Pancreas (tissue), 10 donors: Measurements from ENCODE around the gene TMEM33. TPM values are rescaled to one million over a fixed set of nuclear protein-coding genes. Genes with fewer than 3 reads are reported as not detected.

Experiments used
- ATAC-seq, 4 donors: fragments of 200-7000 bp; cut with Tn5 transposase; one replicate each; pipeline versions ENCODE4 v1.8.0 to v1.9.1; 2020; ENCODE audit warnings: mild to moderate bottlenecking in 4 of 4, moderate library complexity in 4 of 4
- DNase-seq, 6 donors: peaks; one replicate each; pipeline ENCODE4 v3.0.0-alpha.2; 2020
- FAIRE-seq: peaks from 2 replicates; lab custom pipeline; 2012; peaks lifted over from hg19 to GRCh38; lab: Jason Lieb, UNC
- H3K27ac ChIP-seq, 4 donors: fragments of 200-600 bp; sonication (generic); 1 replicate in 3 of 4; 2 replicates in 1 of 4; pipeline versions ENCODE4 v1.5.0 to v1.8.0; 2020
- H3K27me3 ChIP-seq, 4 donors: fragments of 200-600 bp; one replicate each; pipeline ENCODE4 v1.8.0; 2021
- H3K36me3 ChIP-seq, 3 donors: fragments of 200-600 bp; sonication (generic) in 1 of 3; one replicate each; pipeline versions ENCODE4 v1.5.0 to v1.8.0; 2020 to 2021
- H3K4me1 ChIP-seq, 3 donors: fragments of 200-600 bp; one replicate each; pipeline ENCODE4 v1.8.0; 2021
- H3K4me3 ChIP-seq, 4 donors: fragments of 200-600 bp; sonication (generic) in 2 of 4; one replicate each; pipeline versions ENCODE4 v1.5.0 to v1.8.0; 2020 to 2021
- H3K9me3 ChIP-seq, 4 donors: fragments of 200-600 bp; one replicate each; pipeline ENCODE4 v1.8.0; 2021
- CTCF ChIP-seq, 4 donors: fragments of 200-600 bp; sonication (generic) in 3 of 4; IDR thresholded peaks; one replicate each; pipeline versions ENCODE4 v1.5.0 to v1.8.0; 2021; ENCODE audit warnings: antibody characterized with exemption in 4 of 4
- WGBS, 2 donors: extraction: QIAGEN DNeasy Blood & Tissue Kit; methylation state at CpG; one replicate each; pipeline ENCODE4 v1.1.7; 2013; 5-methylcytosine and 5-hydroxymethylcytosine counted together
- intact Hi-C, 3 donors: fragments of 100-400 bp; cut with DNase I; formaldehyde crosslinking; loops; one replicate each; pipeline versions ENCODE4 v1.11.1 to v1.14.2; 2022
- polyA plus RNA-seq, 2 donors: library from polyadenylated mRNA; stranded (reverse); fragments of 200-250 nt; gene quantifications; one replicate each; pipeline ENCODE4 v1.2.3, GENCODE V29; 2013
- total RNA-seq, 6 donors: library from RNA; stranded (reverse); fragmentation: NEBNext Ultra II Directional in 4 of 6; extraction: Animal tissue kit (Norgen Biotek cat#: 25700) in 4 of 6; gene quantifications; one replicate each; pipeline versions ENCODE4 v1.2.1 to v1.2.4, GENCODE V29; 2021 to 2023
- donor health status: healthy with polysubstance abuse.
- donor health status: DM: no; HTN: no; CAD: no; lungs with moderate emphysema.
- donor health status: DM: no; HTN: no; CAD: no.
- donor health status: control.
- donor health status: control.
- donor health status: Bipolar disorder and iron deficiency.
- donor health status: DM: yes; HTN: yes; CAD: no.
- donor health status: DM: no; HTN: no; CAD: no.
- donor health status: DM: no; HTN: no; CAD: no.
- donor health status: DM: yes; HTN: yes; CAD: no.

Gene TMEM33
- total and polyA plus RNA-seq, 8 donors = 4.2 to 31.4 (median 19.4) TPM

DNA sequence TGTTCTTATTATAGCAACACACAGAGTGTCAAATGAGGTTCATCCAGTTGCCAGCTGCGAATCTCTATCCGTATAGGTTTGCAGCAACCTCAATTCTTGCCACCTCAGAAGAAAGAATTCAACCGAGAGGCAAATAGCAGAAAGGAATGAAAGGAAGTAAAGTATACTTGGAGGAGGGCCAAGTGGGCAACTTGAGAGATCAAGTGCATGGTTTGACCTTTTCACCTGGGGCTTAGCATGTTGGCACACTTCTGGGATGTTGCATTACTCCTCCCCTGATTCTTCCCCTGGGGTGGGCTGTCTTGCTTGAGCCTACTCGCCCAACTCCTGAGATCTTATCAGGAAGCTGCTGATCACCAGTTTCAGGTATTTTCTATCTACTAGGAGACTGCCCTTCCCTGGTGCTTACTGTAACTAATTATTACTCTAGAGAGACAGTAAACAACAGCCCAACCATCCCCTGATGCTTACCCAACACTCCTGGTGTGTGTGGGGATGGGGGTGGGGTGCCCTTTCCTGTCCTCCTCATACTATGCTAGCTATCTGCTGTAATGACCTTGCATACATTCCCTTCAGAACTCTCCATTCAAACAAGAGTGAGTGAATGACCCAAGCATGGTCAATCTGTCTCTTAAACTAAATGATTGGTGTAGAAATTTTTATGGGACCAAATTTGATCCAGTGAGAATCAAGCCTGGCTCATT lies 7.3 kb upstream of the TMEM33 start:
- no peaks in the 10 kb centered on the region for H3K9me3 ChIP-seq
- TF ChIP-seq CTCF (IDR thresholded peaks at IDR 0.05) = no peak
- WGBS, 2 donors = 75 to 83% methylated on average over 4 of the region's 4 CpGs
- H3K36me3 ChIP-seq = no peaks in the 10 kb centered on the region
- ATAC-seq (no peak), DNase-seq (no peak), FAIRE-seq (no peak)
- H3K4me1 ChIP-seq = no peaks in the 10 kb centered on the region
- intact Hi-C loops = no loop called here
- no peak overlapping the region for H3K4me3 ChIP-seq
- no peaks in the 10 kb centered on the region for H3K27me3 ChIP-seq
- H3K27ac ChIP-seq = no peak overlapping the region

DNA sequence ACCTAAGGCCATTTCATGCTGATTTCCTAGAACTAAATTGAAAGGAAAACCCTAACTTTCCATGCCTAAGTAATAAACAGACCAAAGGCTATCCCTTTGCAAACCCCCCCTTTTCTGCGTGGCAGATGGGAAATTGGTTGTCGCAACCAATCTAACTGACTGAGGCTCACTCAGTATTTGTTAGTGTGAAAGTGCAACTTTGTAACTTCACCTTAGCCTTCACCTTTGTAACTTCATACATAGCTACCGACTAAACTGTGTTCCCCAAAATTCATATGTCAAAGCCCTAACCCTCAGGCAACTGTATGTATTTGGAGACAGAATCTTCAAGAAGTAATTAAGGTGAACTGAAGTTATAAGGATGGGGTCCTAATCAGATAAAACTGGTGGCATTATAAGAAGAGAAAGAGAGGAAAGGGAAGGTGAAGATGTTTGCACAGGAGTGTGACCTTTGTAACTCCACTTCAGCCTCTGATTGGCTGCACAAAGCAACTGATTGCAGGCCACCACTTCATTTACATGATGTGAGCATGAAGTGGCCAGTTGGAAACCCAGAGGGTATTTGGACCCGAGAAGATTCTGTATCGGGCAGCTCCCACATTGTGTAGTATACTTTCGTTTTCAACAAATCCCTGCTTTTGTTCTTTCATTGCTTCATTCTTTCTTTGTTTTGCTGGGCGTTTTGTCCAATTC lies 4.9 kb upstream of the TMEM33 start:
- DNase-seq (no peak), FAIRE-seq (no peak), ATAC-seq (no peak)
- Histone ChIP-seq H3K27ac (no peak overlapping the region), H3K36me3 (no peaks in the 10 kb centered on the region), H3K4me1 (no peaks in the 10 kb centered on the region), H3K27me3 (no peaks in the 10 kb centered on the region), H3K4me3 (no peak overlapping the region), H3K9me3 (no peaks in the 10 kb centered on the region)
- intact Hi-C loops = no loop called here
- TF ChIP-seq CTCF (IDR thresholded peaks at IDR 0.05) = no peak
- WGBS, 2 donors = 68 to 73% methylated on average over 7 of the region's 7 CpGs

GRCh38 chr4:41932988-41933387 lies 2.2 kb upstream of the TMEM33 start:
- H3K4me1 ChIP-seq = peaks cover 0 to 17% (median 16%) of the 10 kb centered on the region in 3 donors
- H3K4me3 ChIP-seq = no peak overlapping the region
- no peaks in the 10 kb centered on the region for H3K9me3 ChIP-seq
- intact Hi-C loops = no loop called here
- no peak for TF ChIP-seq CTCF (IDR thresholded peaks at IDR 0.05)
- H3K36me3 ChIP-seq = no peaks in the 10 kb centered on the region
- 53 to 58% methylated on average over 3 of the region's 3 CpGs for WGBS, 2 donors
- FAIRE-seq (no peak), DNase-seq (no peak), ATAC-seq (no peak)
- H3K27me3 ChIP-seq = no peaks in the 10 kb centered on the region
- no peak overlapping the region for H3K27ac ChIP-seq

- no peak for FAIRE-seq
- no peaks in the 10 kb centered on the region for H3K27me3 ChIP-seq
- TF ChIP-seq CTCF (IDR thresholded peaks at IDR 0.05) = no peak
- peaks cover 0 to 17% (median 16%) of the 10 kb centered on the region in 3 donors for H3K4me1 ChIP-seq
- peak overlapping the region in 1 of 4 donors; percentile 62 for H3K4me3 ChIP-seq
- H3K27ac ChIP-seq = no peak overlapping the region
- H3K9me3 ChIP-seq = no peaks in the 10 kb centered on the region
- no peaks in the 10 kb centered on the region for H3K36me3 ChIP-seq
- DNase-seq = peak in 1 of 6 donors; percentile 24
- WGBS, 2 donors = 90 to 91% methylated on average over 10 of the region's 10 CpGs
- intact Hi-C loops = no loop called here
- ATAC-seq = peak in 1 of 4 donors; percentile 4
Measured at GRCh38 chr4:41933997-41934503, 1.2 kb upstream of the TMEM33 start.
